Measurements from ENCODE around the gene DNAI2. TPM values are rescaled to one million over a fixed set of nuclear protein-coding genes. Genes with fewer than 3 reads are reported as not detected.

Gene DNAI2
- total RNA-seq, 1 experiment from 2014 or later, result not detected

GRCh38 chr17:74303305-74303704 is 29.3 kb downstream of the DNAI2 start:
- Histone ChIP-seq H3K9me3 (no peaks in the 10 kb centered on the region), H3K27me3 (replicated peaks; ENCODE audit: control insufficient read depth, insufficient read depth, low read length) (no peaks in the 10 kb centered on the region), H3K36me3 (ENCODE audit: control insufficient read depth, insufficient read depth, low read length) (no peaks in the 10 kb centered on the region), H3K4me3 (ENCODE audit: low read depth, low read length) (no peak overlapping the region), H3K4me1 (no peaks in the 10 kb centered on the region)
- H3K27ac Mint-ChIP-seq (ENCODE audit: unreplicated experiment), result no peak overlapping the region
- DNase-seq, result no peak
- ChIA-PET POLR2A (no interaction called here), CTCF (interaction anchor here (0.6 to 1.7 kb wide), 2 partner anchors 22 to 58 kb away, joined by 3 to 5 read pairs; partner anchors contain the start of gene BTBD17)
- H3K27me3 Mint-ChIP-seq (ENCODE audit: insufficient read depth, unreplicated experiment), result peaks cover 3% of the 10 kb centered on the region
- no peaks in the 10 kb centered on the region for H3K36me3 Mint-ChIP-seq (ENCODE audit: insufficient read depth, unreplicated experiment)
- TF ChIP-seq CTCF (IDR thresholded peaks at IDR 0.05; ENCODE audit: insufficient read depth in 1 of 2, low read depth in 1 of 2, low read length in 1 of 2, severe bottlenecking in 1 of 2, unreplicated experiment in 1 of 2), result no peak
- H3K4me3 Mint-ChIP-seq (ENCODE audit: unreplicated experiment), result no peak overlapping the region
- intact Hi-C loops (cut with micrococcal nuclease; ENCODE audit: unreplicated experiment), result no loop called here
- BruUV-seq (replicated peaks), result no TSS peak
- H3K9me3 Mint-ChIP-seq (ENCODE audit: unreplicated experiment), result no peaks in the 10 kb centered on the region
- H3K4me1 Mint-ChIP-seq (ENCODE audit: low read depth, unreplicated experiment), result no peaks in the 10 kb centered on the region

GRCh38 chr17:74304184-74304583 is 30.1 kb downstream of the DNAI2 start:
- no peak for DNase-seq
- intact Hi-C loops (cut with micrococcal nuclease; ENCODE audit: unreplicated experiment), result no loop called here
- CTCF ChIA-PET, result interaction anchor here (1.7 kb wide), 1 partner anchor 57 kb away, joined by 5 read pairs; the partner anchor contains the start of gene BTBD17
- Histone ChIP-seq H3K9me3 (no peaks in the 10 kb centered on the region), H3K27me3 (replicated peaks; ENCODE audit: control insufficient read depth, insufficient read depth, low read length) (no peaks in the 10 kb centered on the region), H3K4me3 (ENCODE audit: low read depth, low read length) (no peak overlapping the region), H3K4me1 (no peaks in the 10 kb centered on the region), H3K36me3 (ENCODE audit: control insufficient read depth, insufficient read depth, low read length) (no peaks in the 10 kb centered on the region)
- Mint-ChIP-seq H3K36me3 (ENCODE audit: insufficient read depth, unreplicated experiment) (no peaks in the 10 kb centered on the region), H3K27ac (ENCODE audit: unreplicated experiment) (no peak overlapping the region), H3K27me3 (ENCODE audit: insufficient read depth, unreplicated experiment) (peaks cover 3% of the 10 kb centered on the region), H3K9me3 (ENCODE audit: unreplicated experiment) (no peaks in the 10 kb centered on the region), H3K4me3 (ENCODE audit: unreplicated experiment) (no peak overlapping the region), H3K4me1 (ENCODE audit: low read depth, unreplicated experiment) (no peaks in the 10 kb centered on the region)
- BruUV-seq (replicated peaks), result no TSS peak
- no peak for TF ChIP-seq CTCF (IDR thresholded peaks at IDR 0.05; ENCODE audit: insufficient read depth in 1 of 2, low read depth in 1 of 2, low read length in 1 of 2, severe bottlenecking in 1 of 2, unreplicated experiment in 1 of 2)
- POLR2A ChIA-PET, result no interaction called here

GRCh38 chr17:74305865-74306654 is 32.0 kb downstream of the DNAI2 start:
- H3K9me3 ChIP-seq, result no peaks in the 10 kb centered on the region
- Mint-ChIP-seq H3K9me3 (ENCODE audit: unreplicated experiment) (no peaks in the 10 kb centered on the region), H3K4me1 (ENCODE audit: low read depth, unreplicated experiment) (no peaks in the 10 kb centered on the region), H3K27ac (ENCODE audit: unreplicated experiment) (no peak overlapping the region), H3K4me3 (ENCODE audit: unreplicated experiment) (no peak overlapping the region), H3K27me3 (ENCODE audit: insufficient read depth, unreplicated experiment) (no peaks in the 10 kb centered on the region), H3K36me3 (ENCODE audit: insufficient read depth, unreplicated experiment) (no peaks in the 10 kb centered on the region)
- POLR2A ChIA-PET, result interaction anchor here (0.7 kb wide), 1 partner anchor 62 kb away, joined by 15 read pairs; no protein-coding TSS in a partner anchor
- no peak for TF ChIP-seq CTCF (IDR thresholded peaks at IDR 0.05; ENCODE audit: insufficient read depth in 1 of 2, low read depth in 1 of 2, low read length in 1 of 2, severe bottlenecking in 1 of 2, unreplicated experiment in 1 of 2)
- DNase-seq, result no peak
- CTCF ChIA-PET, result interaction anchor here (0.6 to 1.1 kb wide), 3 partner anchors 73 to 289 kb away, joined by 3 read pairs; no protein-coding TSS in a partner anchor
- intact Hi-C loops (cut with micrococcal nuclease; ENCODE audit: unreplicated experiment), result no loop called here
- no peak overlapping the region for H3K4me3 ChIP-seq (ENCODE audit: low read depth, low read length)
- no peaks in the 10 kb centered on the region for H3K4me1 ChIP-seq
- no TSS peak for BruUV-seq (replicated peaks)
- H3K36me3 ChIP-seq (ENCODE audit: control insufficient read depth, insufficient read depth, low read length), result no peaks in the 10 kb centered on the region
- H3K27me3 ChIP-seq (replicated peaks; ENCODE audit: control insufficient read depth, insufficient read depth, low read length), result no peaks in the 10 kb centered on the region

Data from Caco-2 (cell line).